ENCODE data around the gene EIF2AK3. TPM values are rescaled to one million over a fixed set of nuclear protein-coding genes. Genes with fewer than 3 reads are reported as not detected.
"Not testable (repeated sequence)": the region's sequence is repeated elsewhere in the genome, so short reads cannot be mapped to it uniquely, and the experiment has no call there.

EIF2AK3 gene
- 32.3 TPM for total RNA-seq

DNA sequence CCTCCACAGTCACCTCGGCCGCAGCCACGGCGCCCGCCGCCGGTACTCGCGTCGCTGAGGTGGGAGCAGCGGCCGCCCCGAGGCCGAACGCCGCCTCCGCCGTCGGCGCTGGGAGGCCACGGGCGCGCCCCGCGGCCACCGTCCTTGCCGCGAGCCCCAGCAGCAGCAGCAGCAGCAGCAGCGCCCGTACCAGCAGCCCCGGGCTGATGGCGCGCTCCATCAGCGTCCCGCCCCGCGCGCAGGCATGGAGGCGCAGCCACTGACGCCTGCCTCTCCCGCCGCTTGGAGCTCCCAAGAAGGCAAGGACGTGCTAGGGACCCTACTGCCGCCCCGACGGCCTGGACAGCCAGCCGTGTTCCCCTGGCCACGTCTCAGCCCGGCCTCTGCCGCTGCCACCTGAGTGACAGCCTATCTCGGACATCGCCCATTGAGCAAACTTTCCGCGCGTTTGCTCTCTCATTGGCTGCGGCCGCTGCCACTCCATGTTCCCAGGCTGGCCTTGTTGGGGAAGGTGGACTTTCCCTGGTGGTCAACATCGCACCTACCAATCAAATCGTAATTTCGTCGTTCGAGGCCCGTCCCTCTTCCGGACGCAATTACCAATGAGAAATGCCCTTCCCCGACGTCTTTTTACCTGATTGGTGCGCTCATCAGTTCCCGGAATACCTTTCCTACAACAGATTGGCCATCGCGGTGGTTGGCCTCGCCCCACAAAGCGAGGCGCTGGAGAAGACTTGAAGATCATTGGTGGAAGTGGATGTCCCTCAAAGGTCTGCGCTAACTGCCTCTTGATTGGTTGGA lies at the start of gene EIF2AK3:
Gene EIF2AK3 (minus strand): TSS at position 410 of the 801 bp plus-strand sequence. CDS start 190 bp downstream, at position 220.
- peak; percentile 100 for DNase-seq

DNA sequence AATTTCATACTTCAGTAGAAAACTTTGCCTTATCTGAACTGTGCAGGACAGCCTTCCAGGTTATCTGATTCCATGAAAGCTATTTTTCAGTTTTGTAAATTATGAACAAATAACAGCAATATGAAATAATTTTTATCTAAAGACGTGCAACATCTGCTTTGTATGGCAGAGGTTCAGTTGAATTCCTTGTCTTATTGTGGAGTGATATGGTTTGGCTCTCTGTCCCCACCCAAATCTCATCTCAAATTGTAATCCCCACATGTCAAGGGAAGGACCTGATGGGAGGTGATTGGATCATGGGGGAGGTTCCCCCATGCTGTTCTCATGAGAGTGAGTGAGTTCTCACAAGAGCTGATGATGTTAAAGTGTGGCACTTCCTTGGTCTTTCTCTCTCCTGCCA lies 46.1 kb upstream of the EIF2AK3 start:
- DNase-seq, result no peak

DNA sequence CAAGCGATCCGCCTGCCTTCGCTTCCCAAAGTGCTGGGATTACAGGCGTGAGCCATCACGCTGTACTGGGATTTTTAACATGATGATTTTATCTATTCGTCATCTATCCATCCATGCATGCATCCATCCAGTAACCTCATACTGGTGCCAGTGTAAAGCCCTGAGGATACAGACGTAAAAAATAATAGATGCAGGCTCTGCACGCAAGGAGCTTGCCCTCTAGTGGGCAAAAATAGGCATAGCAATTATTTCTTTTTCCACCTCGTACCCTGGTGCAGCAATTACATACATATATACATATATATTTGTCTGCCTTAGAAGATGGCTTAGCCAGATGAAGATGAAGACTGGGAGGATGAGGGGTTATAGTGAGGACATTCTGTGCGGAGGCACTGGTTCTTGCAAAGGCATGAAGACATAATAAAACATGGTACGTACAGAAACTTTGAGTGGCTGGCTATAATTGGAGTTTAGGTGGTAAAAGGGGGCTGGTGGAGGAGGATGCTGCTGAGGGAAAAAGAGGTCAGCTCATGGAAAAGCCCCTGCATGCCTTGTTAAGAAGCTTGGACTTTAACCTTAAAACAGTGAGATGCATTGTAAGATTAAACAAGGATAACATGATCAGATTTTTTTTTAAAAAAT lies 44.6 kb upstream of the EIF2AK3 start:
- no peak for DNase-seq

DNA sequence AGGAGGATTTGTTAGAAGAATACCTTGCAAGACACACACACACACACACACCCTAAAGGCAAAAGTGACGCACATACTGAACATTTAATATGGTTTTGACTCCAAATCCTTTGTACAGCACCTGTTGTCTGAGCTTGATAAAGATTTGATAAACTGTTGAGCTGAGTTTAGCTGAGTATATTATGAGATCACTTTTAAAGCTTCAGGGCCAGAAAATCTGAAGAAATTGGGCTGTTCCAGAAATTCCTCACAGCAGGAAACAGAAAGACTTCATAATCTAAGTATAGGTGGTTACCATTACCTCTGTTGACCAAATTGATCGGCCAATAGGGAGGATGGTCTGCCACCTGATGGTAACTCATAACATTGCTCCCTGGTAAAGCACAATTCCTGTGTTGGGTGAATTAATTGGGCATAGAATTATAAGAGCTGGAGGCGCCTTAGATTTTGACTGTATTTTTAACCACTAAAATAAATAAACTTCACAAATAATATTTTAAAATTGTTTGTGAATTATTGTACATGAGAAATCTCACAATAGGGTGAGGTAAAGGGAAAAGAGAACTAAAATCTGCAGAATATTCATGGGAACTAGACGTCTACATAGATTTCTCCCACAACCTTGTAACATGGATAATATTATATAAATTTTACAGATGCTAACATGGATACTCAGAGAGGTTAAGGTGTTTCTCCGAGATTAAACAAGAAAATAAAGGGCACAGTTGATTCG lies 42.4 kb upstream of the EIF2AK3 start:
- no peak for DNase-seq

DNA sequence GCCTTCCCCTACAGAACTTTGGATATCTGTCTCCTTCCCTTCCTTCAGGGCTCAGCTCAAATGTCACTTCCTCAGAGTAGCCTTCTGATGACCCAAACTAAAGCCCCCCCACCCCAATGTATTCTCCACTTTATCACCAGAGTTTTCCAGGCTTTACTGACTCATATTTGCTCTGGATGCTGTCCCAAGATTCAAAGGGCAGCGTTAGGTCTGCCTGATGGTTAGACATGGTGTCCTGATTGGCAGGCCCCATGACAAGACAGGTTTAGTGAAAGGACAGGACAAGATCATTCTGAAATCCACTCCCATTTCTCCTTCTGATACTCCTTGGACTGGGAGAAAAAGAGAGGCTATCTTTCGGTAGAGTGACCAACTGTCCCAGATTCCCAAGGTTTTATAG lies 41.6 kb upstream of the EIF2AK3 start:
- DNase-seq, result no peak

DNA sequence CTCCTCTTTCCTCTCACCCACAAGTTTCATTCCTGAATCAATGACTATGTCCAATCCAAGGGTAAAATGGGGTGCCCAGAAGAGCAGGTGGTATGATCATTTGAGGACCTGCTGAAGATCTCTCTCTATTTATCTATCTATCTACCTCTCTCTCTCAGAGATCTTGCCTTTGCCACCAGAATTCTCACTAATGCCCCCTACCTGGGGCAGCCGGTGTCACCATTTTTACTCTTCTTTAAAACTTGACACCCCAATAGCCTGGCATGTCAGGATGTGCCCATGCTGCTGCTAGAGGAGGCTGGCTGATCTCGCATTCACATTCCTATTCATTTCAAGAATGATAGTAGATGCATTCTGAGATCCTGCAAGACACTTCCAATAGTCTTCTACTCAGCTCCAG lies 40.0 kb upstream of the EIF2AK3 start:
- no peak for DNase-seq

DNA sequence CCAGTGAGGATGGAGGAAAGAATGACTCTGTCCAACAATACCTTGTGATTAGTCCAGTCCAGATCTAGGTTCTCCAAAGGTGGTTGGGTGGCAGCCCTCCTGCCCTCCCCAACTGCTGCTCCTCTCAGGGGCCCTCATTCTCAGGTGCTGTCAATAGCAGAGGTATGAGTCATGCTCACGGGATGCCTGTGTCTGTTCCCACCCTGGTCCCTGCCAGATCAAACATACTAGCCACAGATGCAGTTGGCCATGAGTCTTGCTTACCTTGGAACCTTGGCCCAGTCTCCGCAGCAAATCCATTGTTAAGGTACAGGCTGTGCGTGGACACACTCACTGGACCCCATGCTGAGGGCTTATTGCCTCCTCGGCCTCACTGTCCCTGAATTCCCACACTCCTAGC lies 39.3 kb upstream of the EIF2AK3 start:
- no peak for DNase-seq

DNA sequence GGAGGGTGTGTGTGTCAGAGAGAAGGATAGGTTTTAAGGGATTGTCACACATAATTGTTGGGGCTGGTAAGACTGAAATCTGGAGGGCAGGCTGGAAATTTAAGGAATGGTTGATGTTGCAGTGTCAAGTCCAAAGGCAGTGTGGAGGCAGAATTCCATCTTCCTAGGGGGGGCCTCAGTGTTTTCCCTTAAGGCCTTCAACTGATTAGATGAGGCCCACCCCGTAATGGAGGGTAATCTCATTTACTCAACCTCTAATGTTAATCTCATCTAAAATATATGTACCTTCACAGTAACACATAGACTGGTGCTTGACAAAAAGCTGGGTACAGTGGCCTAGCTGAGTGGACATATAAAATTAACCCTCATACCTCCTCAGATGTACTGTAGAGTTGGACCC lies 33.4 kb upstream of the EIF2AK3 start:
- DNase-seq, result no peak

DNA sequence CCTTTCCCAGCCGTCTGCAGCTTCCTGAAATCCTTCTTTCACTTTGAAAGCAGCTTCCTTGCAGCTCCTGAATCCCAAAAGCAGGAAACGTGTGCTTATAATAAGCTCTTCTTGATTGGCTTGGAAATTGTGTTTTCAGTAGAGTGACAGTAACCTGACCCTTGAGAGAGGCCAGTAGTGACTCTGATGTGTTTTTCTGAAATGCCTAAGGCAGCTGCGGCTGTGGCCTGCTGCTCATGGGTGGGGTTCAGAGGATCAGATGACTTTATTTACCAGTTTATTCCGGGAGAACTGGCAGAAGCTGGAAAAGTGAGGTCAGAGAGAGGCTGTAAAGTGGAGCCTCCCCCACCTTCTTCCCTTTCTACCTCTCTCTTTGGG lies 32.3 kb upstream of the EIF2AK3 start:
- no peak for DNase-seq

DNA sequence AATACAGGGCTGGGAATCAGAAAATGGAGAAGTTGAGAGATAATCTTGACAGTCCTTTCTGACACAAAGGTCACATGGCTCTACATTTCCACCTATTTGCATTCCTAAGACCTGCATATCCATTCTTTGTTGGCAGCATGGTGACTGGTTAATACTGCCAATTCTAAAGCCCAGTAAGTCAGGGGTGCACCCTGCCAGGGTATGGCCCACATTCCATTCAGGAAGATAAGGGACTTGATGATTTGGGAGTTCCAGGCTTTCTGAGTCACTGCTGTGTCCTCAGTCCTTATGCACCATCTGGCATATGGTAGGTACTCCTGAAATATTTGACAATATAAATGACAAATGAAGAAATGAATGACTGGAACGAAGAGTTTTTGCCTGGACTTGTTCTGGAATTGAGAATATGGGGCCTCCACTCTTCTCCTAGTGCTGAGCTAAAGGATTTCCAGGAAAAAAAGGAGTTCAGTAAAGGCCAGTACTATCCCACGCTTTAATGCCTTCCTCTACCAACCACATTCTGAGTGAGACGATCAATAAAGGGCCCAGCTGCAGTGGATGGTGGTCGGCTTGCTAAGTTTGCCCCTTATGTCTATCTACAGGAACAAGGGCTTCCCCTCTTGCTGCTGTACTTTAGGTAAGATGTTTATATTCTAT lies 31.7 kb upstream of the EIF2AK3 start:
- DNase-seq, result no peak

DNA sequence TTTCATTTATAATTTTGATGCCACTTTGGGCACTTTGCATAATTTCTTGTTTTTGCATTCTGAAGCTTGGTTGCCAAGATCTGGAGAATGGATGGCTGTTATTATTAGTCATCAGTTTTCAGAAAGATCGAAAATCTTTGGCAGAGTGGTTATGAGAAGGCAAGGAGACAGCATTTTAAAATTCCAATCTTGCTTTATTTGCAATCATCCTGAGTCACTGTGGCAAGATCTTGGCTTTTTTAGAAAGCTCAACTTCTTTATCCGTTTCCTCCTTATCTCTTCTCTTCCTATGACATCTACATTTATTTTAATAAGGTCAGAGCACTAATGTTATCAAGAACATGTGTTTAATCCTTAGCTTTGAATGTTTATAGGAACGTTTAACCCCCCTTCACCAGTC lies 31.1 kb upstream of the EIF2AK3 start:
- no peak for DNase-seq

DNA sequence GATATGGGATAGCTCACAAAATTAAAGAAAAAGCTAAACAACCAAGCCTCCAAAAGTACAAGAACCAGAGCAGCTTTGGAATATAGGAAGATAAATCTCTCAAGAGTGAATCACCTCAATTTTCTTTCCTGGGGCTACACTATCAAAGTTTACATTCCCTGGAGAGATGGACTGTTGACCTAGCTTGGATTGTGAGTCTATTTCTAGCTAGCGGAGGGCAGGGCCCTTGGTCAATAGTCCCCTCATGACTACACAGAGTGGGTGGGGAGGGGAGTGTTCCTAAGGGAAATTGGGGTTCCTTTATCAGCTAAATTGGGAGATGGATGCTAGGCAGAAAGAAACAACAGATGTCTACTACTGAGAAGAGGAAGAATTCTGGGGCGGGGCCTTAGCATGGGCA lies 29.9 kb upstream of the EIF2AK3 start:
- no peak for DNase-seq

DNA sequence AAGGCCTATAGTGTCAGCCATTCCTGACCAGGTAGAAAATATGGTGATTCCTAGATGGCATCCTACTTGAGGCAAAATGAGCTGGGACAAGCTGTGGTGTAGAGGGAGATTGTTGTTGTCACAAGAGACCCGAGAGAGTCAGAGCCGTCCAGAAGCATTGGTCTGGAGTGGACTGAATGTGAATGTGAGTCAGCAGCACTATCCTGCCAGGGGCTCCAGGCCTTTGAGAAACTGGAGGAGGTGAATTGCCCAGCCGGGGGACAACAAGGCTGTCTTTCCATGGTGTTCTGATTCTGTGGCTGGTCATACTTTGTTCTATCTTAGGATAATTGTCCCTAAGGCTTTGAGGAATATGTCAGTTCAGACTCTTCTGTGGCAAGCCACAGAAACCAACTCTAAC lies 29.4 kb upstream of the EIF2AK3 start:
- DNase-seq, result no peak

DNA sequence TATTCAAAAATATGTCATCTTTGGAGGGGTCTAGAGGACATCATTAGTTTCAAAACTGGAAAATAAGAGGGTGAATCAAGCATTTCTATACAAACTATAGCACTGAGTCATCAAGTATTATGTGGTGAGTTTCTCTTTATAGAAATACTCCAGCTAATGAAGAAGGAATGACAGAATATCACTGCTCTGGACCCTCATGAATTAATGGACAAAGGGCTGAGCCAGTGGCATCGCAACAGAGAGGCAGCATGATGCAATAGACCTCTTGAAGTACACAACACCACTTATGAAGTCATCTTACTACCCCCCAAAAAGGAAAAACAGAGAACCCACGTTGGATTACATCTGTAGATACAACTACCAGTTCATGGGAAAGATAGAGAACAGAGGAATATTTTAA lies 27.4 kb upstream of the EIF2AK3 start:
- no peak for DNase-seq

DNA sequence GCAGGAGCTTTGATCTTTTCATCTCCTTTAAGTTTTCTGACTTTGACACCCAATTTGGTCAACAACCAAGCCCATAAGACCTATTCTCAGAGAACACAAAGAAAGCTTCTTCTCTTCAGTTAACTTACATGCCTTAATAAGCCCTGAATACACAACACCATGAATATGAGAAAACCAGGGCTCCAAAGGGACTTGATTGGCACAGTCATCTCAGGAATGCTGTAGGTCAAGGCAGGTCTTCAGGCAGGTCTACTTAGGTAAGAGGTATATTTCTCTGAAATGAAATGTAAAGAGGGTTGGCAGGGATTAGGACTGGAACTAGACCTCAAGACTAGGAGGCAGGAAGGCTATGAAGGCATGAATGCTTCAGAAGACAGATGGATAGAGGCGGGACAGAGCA lies 24.4 kb upstream of the EIF2AK3 start:
- DNase-seq, result no peak

DNA sequence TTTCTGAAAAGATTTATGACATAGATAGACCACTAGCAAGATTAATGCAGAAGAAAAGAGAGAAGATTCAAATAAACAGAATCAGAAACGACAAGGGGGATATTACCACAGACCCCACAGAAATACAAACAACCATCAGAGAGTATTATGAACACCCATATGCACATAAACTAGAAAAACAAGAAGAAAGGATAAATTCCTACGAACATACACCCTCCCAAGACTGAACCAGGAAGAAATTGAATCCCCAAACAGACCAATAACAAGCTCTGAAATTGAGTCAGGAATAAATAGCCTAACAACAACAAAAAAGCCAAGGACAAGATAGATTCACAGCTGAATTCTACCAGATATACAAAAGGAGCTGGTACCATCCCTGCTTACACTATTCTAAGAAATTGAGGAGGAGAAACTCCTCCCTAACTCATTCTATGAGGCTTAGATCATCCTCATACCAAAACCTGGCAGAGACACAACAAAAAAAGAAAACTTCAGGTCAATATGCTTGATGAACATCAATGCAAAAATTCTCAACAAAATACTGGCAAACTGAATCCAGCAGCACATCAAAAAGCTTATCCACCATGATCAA lies 18.1 kb upstream of the EIF2AK3 start:
- DNase-seq, result not testable (repeated sequence)

DNA sequence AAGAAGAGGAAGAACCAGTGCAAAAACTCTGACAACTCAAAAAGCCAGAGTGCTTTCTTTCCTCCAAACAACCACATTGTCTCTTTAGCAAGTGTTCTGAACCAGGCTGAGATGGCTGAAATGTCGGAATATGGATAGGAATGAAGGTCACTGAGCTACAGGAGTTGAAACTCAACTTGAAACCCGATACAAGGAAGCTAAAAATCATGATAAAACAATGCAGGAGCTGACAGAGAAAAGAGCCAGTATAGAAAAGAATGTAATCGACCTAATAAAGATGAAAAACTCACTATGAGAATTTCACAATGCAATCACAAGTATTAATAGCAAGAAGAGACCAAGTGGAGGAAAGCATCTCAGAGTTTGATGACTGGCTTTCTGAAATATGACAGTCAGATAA lies 15.0 kb upstream of the EIF2AK3 start:
- no peak for DNase-seq

DNA sequence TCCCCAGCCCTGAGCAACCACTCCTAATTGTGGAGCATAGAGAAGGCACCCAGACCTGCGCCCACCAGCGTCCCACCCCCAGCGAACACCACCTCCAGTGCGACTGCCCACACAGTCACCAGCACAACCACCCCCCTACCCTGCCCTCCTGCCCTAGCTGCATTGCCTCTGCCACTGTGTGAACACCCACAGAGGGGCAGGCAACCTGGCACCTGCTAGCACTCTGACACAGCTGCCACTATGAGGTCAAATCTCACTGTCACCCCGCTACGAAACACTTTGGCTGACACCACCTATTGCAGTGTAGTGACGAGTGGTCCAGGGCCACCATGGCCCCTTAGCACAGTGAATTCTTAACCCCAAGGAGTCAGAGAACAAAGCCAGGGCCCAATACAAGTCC lies 14.1 kb upstream of the EIF2AK3 start:
- no peak for DNase-seq

DNA sequence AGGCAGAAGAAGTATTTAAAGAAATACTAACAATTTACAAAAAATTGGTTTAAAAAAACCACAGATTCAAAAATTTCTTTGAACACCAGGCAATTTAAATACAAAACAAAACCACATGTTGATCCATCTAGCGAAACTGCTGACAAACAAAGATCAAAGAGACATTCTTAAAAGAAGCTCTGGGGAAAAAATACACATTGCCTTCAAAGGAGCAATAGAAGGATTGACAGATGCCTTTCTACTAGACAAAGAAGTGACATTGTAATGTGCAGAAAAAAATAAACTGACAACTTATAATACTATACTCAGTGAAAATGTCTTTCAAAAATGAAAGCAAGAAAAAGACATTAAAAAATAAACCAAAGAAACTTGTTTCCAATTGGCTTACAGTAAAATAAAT lies 12.6 kb upstream of the EIF2AK3 start:
- DNase-seq, result no peak

DNA sequence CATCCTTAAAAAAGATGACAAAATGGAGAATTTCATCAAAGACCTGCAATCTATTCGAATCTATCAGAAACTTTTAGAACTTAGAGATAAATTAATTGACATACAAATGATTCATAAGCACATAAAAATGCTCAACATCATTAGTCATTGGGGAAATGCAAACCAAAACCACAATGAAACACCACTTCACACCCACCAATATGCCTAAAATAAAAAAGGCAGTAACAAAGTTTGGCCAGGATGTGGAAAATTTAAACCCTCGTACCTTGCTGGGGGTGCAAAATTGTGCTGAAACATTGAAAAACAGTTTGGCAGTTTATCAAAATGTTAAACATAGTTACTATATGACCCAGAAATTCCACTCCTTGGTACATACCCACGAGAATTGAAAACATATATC lies 11.5 kb upstream of the EIF2AK3 start:
- DNase-seq, result no peak

DNA sequence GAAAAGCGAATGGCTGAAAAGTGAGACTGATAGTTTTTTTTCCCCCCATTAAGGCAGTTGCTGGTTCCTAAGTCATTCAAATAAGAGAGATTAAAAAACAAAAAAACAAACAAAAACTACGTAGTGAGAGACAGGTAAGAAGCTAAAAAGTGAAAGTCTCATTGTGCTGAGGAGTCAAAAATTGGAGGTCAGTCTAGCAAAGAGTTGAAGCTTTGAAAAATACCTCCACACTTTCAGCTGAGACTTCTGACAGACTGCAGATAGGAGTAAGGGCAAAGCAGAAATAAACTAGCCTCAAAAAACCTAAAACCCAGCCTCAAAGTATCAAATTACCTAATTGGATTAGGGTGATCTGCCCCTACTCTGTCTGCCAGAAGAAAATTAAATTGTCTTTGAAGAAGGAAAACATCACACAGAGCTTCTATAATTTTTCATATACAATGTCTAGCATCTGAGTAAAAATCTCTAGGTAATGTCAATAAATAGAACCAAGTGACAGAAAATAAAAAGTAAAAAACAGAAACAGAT lies 10.9 kb upstream of the EIF2AK3 start:
- DNase-seq, result no peak

DNA sequence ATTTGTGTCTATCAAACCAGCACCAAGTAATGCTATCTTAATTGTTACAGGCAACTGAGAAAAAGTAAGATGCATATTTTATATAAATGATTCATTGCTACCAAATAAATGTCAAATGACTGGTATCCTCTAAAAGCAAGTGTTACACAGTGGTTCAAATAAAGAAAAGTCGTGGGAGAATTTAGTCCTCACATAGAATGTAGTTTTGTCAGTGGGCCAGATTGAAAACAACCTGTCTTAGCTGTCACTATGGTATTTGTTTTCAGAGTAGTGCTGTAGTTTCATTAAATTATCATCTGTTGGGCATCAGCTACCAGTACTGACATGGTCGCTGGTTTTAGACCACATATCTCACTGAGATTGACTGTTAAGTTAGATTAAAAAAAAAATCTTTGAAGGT lies 10.2 kb upstream of the EIF2AK3 start:
- no peak for DNase-seq

Data from occipital lobe (tissue), 2 donors.